Activated CD8-positive, alpha-beta memory T cell treated with anti-CD3 and anti-CD28 coated beads, Interleukin-2, amount 50 U/mL, for 1 hour (primary cell): ENCODE measurements around the gene ANKS6.

Experiments used
- DNase-seq: peaks from one replicate; pipeline ENCODE4 v3.0.0-alpha.2; 2020; ENCODE audit errors: extremely low read depth

The ANKS6 gene

GRCh38 chr9:98791608-98792490 is 4.5 kb downstream of the ANKS6 start:
- no peak for DNase-seq

- no peak for DNase-seq
Measured at GRCh38 chr9:98790842-98791607, 5.3 kb downstream of the ANKS6 start.

- no peak for DNase-seq
Measured at GRCh38 chr9:98790134-98790841, 6.1 kb downstream of the ANKS6 start.

- no peak for DNase-seq
Measured at GRCh38 chr9:98789483-98790133, 6.7 kb downstream of the ANKS6 start.

- no peak for DNase-seq
Measured at GRCh38 chr9:98787766-98788335, 8.5 kb downstream of the ANKS6 start.

GRCh38 chr9:98786750-98787510 is 9.4 kb downstream of the ANKS6 start:
- no peak for DNase-seq

- no peak for DNase-seq
Measured at GRCh38 chr9:98784831-98785806, 11.2 kb downstream of the ANKS6 start.

GRCh38 chr9:98783518-98784226 is 12.7 kb downstream of the ANKS6 start:
- DNase-seq = no peak

GRCh38 chr9:98781588-98782383 is 14.6 kb downstream of the ANKS6 start:
- DNase-seq = no peak

GRCh38 chr9:98780059-98780749 is 16.2 kb downstream of the ANKS6 start:
- DNase-seq = no peak

GRCh38 chr9:98778711-98779530 is 17.4 kb downstream of the ANKS6 start:
- DNase-seq = no peak

GRCh38 chr9:98778251-98778650 is 18.1 kb downstream of the ANKS6 start:
- DNase-seq = no peak

GRCh38 chr9:98777618-98778017 is 18.7 kb downstream of the ANKS6 start:
- no peak for DNase-seq

- no peak for DNase-seq
Measured at GRCh38 chr9:98775831-98776441, 20.4 kb downstream of the ANKS6 start.

- DNase-seq = no peak
Measured at GRCh38 chr9:98774746-98775145, 21.6 kb downstream of the ANKS6 start.

- DNase-seq = no peak
Measured at GRCh38 chr9:98773721-98774120, 22.6 kb downstream of the ANKS6 start.
